ENCODE measurements around the gene TMEM187.

DNA sequence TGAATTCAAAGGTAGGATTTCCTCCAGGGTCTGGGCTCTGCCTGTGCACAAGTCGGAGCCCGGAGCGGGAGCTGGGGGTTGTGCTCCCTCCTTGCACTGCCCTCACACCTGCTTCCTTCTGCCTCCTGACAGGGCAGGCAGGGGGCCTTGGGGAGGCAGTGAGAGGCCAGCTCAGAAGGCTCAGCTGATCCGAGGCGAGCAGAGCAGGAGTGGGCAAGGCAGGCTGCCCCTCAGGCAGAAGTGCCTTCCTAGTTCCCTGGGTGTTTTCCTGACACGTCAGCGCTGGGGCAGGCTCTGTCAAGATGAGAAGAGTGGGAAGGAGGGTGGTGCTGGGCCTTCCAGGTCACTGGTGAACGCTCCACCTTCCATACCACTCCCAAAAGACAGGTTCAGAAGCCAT, 52.7 kb downstream of the TMEM187 start:
- TF ChIP-seq, protein P1, sequence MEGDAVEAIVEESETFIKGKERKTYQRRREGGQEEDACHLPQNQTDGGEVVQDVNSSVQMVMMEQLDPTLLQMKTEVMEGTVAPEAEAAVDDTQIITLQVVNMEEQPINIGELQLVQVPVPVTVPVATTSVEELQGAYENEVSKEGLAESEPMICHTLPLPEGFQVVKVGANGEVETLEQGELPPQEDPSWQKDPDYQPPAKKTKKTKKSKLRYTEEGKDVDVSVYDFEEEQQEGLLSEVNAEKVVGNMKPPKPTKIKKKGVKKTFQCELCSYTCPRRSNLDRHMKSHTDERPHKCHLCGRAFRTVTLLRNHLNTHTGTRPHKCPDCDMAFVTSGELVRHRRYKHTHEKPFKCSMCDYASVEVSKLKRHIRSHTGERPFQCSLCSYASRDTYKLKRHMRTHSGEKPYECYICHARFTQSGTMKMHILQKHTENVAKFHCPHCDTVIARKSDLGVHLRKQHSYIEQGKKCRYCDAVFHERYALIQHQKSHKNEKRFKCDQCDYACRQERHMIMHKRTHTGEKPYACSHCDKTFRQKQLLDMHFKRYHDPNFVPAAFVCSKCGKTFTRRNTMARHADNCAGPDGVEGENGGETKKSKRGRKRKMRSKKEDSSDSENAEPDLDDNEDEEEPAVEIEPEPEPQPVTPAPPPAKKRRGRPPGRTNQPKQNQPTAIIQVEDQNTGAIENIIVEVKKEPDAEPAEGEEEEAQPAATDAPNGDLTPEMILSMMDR (IDR thresholded peaks at IDR 0.05): no peak
- no peak for TF ChIP-seq EZH2phosphoT487 (IDR thresholded peaks at IDR 0.05)

Measured in neural progenitor cell (in vitro differentiated cells).